HepG2 (cell line): ENCODE results near the gene BEAN1. TPM values are rescaled to one million over a fixed set of nuclear protein-coding genes. Genes with fewer than 3 reads are reported as not detected.

Experiments used
- ATAC-seq: fragments of 200-7000 bp; cut with Tn5 transposase; 3 replicates; pipeline ENCODE4 v1.9.1; 2020; ENCODE audit warnings: mild to moderate bottlenecking, moderate library complexity
- BruUV-seq: library from RNA; stranded (reverse); fragments of 400-500 nt; replicated peaks from 2 replicates; lab custom pipeline; 2021; lab: Mats Ljungman, UMichigan
- CTCF ChIA-PET: fragments of 300-600 bp; formaldehyde crosslinking; extraction: SDS; loops from one replicate; lab custom pipeline; 2021; ENCODE audit warnings: low total read pairs, inconsistent platforms, low intra/inter-chr PET ratio; lab: Yijun Ruan, JAX
- POLR2A ChIA-PET: fragments of 350-600 bp; sonication (Branson Sonifier 250); formaldehyde crosslinking; loops from one replicate; lab custom pipeline; 2020; ENCODE audit warnings: antibody characterized with exemption, inconsistent platforms; lab: Yijun Ruan, JAX
- DNase-seq: peaks from one replicate; pipeline ENCODE4 v3.0.0-alpha.2; 2015; ENCODE audit warnings: low spot score
- FAIRE-seq: peaks from 3 replicates; lab custom pipeline; 2011; peaks lifted over from hg19 to GRCh38; lab: Jason Lieb, UNC
- H2AFZ ChIP-seq: one replicate; pipeline ENCODE4 v1.6.1; 2011; ENCODE audit warnings: low read length, inconsistent platforms
- H3K27ac ChIP-seq: fragments of 300-600 bp; 3 replicates; pipeline ENCODE4 v1.8.0; 2011; ENCODE audit warnings: mixed run types, mild to moderate bottlenecking, mixed read lengths, low read length, inconsistent platforms; ENCODE audit not compliant: insufficient read depth; ENCODE audit errors: extremely low read length
- H3K27me3 ChIP-seq, 2 experiments: fragments of 200-600 bp in 1 of 2; 2 replicates in 1 of 2; 3 replicates in 1 of 2; pipeline versions ENCODE4 v1.6.0 to v1.8.0; 2011; ENCODE audit warnings: low read length in 2 of 2, mild to moderate bottlenecking in 2 of 2, moderate library complexity in 2 of 2, inconsistent platforms in 1 of 2; ENCODE audit not compliant: insufficient read depth in 2 of 2, control insufficient read depth in 1 of 2
- H3K36me3 ChIP-seq, 2 experiments: fragments of 200-600 bp in 1 of 2; replicated peaks in 1 of 2; 2 replicates in 1 of 2; 3 replicates in 1 of 2; pipeline versions ENCODE4 v1.5.1 to v1.8.0; 2011; ENCODE audit warnings: low read length in 2 of 2, inconsistent platforms in 1 of 2; ENCODE audit not compliant: insufficient read depth in 2 of 2, control insufficient read depth in 1 of 2
- H3K4me1 ChIP-seq: 2 replicates; pipeline ENCODE4 v1.5.1; 2012; ENCODE audit warnings: low read length, inconsistent platforms; ENCODE audit not compliant: insufficient read depth
- H3K4me2 ChIP-seq: 2 replicates; pipeline ENCODE4 v1.6.0; 2011; ENCODE audit warnings: low read depth, low read length, inconsistent platforms
- H3K4me3 ChIP-seq, 3 experiments: fragments of 200-600 bp in 1 of 3; sonication (generic), shearing (Covaris generic) in 1 of 3; replicated peaks in 1 of 3; 2 replicates each; pipeline ENCODE4 v1.5.1; 2011 to 2016; ENCODE audit warnings: low read length in 3 of 3, inconsistent platforms in 2 of 3, low read depth in 2 of 3, mild to moderate bottlenecking in 2 of 3, control low read depth in 1 of 3, mixed read lengths in 1 of 3; ENCODE audit not compliant: insufficient read depth in 1 of 3
- H3K79me2 ChIP-seq: one replicate; pipeline ENCODE4 v1.6.1; 2011; ENCODE audit warnings: low read length, inconsistent platforms; ENCODE audit not compliant: insufficient read depth
- H3K9ac ChIP-seq: 2 replicates; pipeline ENCODE4 v1.6.0; 2011; ENCODE audit warnings: mild to moderate bottlenecking, low read depth, low read length, inconsistent platforms; ENCODE audit not compliant: insufficient read depth
- H3K9me3 ChIP-seq: 2 replicates; pipeline ENCODE4 v1.5.1; 2012; ENCODE audit warnings: mild to moderate bottlenecking, low read length
- H4K20me1 ChIP-seq: 2 replicates; pipeline ENCODE4 v1.6.0; 2011; ENCODE audit warnings: inconsistent platforms, mild to moderate bottlenecking, low read length, moderate library complexity; ENCODE audit not compliant: insufficient read depth
- ATF7-NPFF ChIP-seq: sonication (generic); formaldehyde crosslinking; IDR thresholded peaks from 2 replicates; pipeline ENCODE4 v1.8.1; 2023; ENCODE audit warnings: mild to moderate bottlenecking, low read depth, missing genetic modification reagents, moderate library complexity
- BRD4 ChIP-seq: sonication (generic); formaldehyde crosslinking; IDR thresholded peaks from 2 replicates; pipeline ENCODE4 v1.4.0; 2020; ENCODE audit warnings: missing genetic modification reagents
- HDAC2 ChIP-seq: sonication (generic); formaldehyde crosslinking; IDR thresholded peaks from 2 replicates; pipeline ENCODE4 v1.4.0; 2020; ENCODE audit warnings: missing genetic modification reagents
- HMGXB4 ChIP-seq, 2 experiments: sonication (generic) in 1 of 2; formaldehyde crosslinking in 1 of 2; IDR thresholded peaks; 2 replicates each; pipeline versions ENCODE4 v1.4.0 to v1.6.1; 2018 to 2020; ENCODE audit warnings: missing genetic modification reagents in 2 of 2, borderline replicate concordance in 1 of 2, low read depth in 1 of 2, mild to moderate bottlenecking in 1 of 2, missing biosample characterization in 1 of 2
- HNF4A ChIP-seq: sonication (generic); formaldehyde crosslinking; IDR thresholded peaks from 2 replicates; pipeline ENCODE4 v1.4.0; 2020; ENCODE audit warnings: missing genetic modification reagents
- MED1 ChIP-seq: sonication (generic); formaldehyde crosslinking; IDR thresholded peaks from 2 replicates; pipeline ENCODE4 v1.4.0; 2020; ENCODE audit warnings: missing genetic modification reagents
- POLR2AphosphoS5 ChIP-seq: IDR thresholded peaks from 2 replicates; pipeline ENCODE4 v1.6.1; 2012; ENCODE audit warnings: low read depth, low read length
- RARA ChIP-seq: IDR thresholded peaks from 2 replicates; pipeline ENCODE4 v1.6.1; 2016; ENCODE audit warnings: missing genetic modification reagents, missing compliant biosample characterization
- SMAD1 ChIP-seq: sonication (generic); formaldehyde crosslinking; IDR thresholded peaks from 2 replicates; pipeline ENCODE4 v1.4.0; 2020; ENCODE audit warnings: missing genetic modification reagents, low read depth, mild to moderate bottlenecking, borderline replicate concordance
- ZFX ChIP-seq: sonication (generic); formaldehyde crosslinking; IDR thresholded peaks from 2 replicates; pipeline ENCODE4 v1.4.0; 2020; ENCODE audit warnings: mild to moderate bottlenecking, low read depth, missing genetic modification reagents, moderate library complexity
- ZMAT3 ChIP-seq: sonication (generic); formaldehyde crosslinking; conservative IDR thresholded peaks from 2 replicates; pipeline ENCODE4 v1.7.0; 2021; ENCODE audit warnings: missing genetic modification reagents
- ZMYM2 ChIP-seq: sonication (generic); formaldehyde crosslinking; IDR thresholded peaks from 2 replicates; pipeline ENCODE4 v1.8.0; 2022; ENCODE audit warnings: mild to moderate bottlenecking, missing genetic modification reagents
- ZNF687 ChIP-seq: sonication (generic); formaldehyde crosslinking; IDR thresholded peaks from 2 replicates; pipeline ENCODE4 v1.5.1; 2020; ENCODE audit warnings: mild to moderate bottlenecking, missing genetic modification reagents, moderate library complexity
- ZNF768 ChIP-seq: sonication (generic); formaldehyde crosslinking; IDR thresholded peaks from 2 replicates; pipeline ENCODE4 v1.4.0; 2020; ENCODE audit warnings: missing genetic modification reagents
- ZSCAN22 ChIP-seq: sonication (generic); formaldehyde crosslinking; IDR thresholded peaks from 2 replicates; pipeline ENCODE4 v1.4.0; 2020; ENCODE audit warnings: mild to moderate bottlenecking, missing genetic modification reagents
- WGBS: methylation state at CpG from one replicate; pipeline ENCODE4 v1.1.6; 2017; ENCODE audit warnings: low lambda C conversion rate; 5-methylcytosine and 5-hydroxymethylcytosine counted together
- in situ Hi-C: cut with HindIII; loops from 2 replicates; pipeline ENCODE4 v1.10.0; 2017; ENCODE audit warnings: low pct_unique_long_range_greater_than_20kb; ENCODE audit not compliant: extremely low pct_ligation_motif_present
- intact Hi-C: fragments of 100-400 bp; cut with micrococcal nuclease; formaldehyde crosslinking; loops from one replicate; pipeline ENCODE4 v1.10.0; 2022; ENCODE audit not compliant: unreplicated experiment
- polyA plus RNA-seq, 8 experiments: library from polyadenylated mRNA; depleted of rRNA in 3 of 8; stranded (reverse) in 7 of 8; unstranded in 1 of 8; fragments of >200 nt; fragmentation: Illumina TruSeq in 4 of 8; extraction: Trizol in 4 of 8; gene quantifications; 2 replicates each; pipeline versions ENCODE4 v1.2.1 to v1.2.3, GENCODE V29; 2011 to 2016; ENCODE audit warnings: low read depth in 4 of 8, missing spikeins in 1 of 8, mixed read lengths in 1 of 8; ENCODE audit not compliant: insufficient read depth in 1 of 8
- total RNA-seq, 5 experiments: library from RNA; depleted of rRNA; stranded (reverse); fragments of >200 nt; fragmentation: Illumina TruSeq; extraction: Trizol; gene quantifications; 2 replicates each; pipeline ENCODE4 v1.2.3, GENCODE V29; 2016; ENCODE audit warnings: low read depth in 1 of 5

The BEAN1 gene
- total and polyA plus RNA-seq, 2 of the 13 experiments (the other 11 are each of a cell fraction or from before 2014, with no cell fraction given): 0.53 to 1.4 TPM

- TF ChIP-seq ZFX (CRISPR knock-in tag): peak; percentile 14; the same call in 1 of the 2 replicates
- TF ChIP-seq HNF4A (CRISPR knock-in tag): peak; percentile 8; the same call in 1 of the 2 replicates
- peak; percentile 52; the same call in 1 of the 2 replicates for TF ChIP-seq RARA
- TF ChIP-seq ATF7-NPFF (CRISPR knock-in tag): 0 out of 2 replicates have a peak, but pooled peaks have one; percentile 40
- peak; percentile 34; the same call in 1 of the 2 replicates for TF ChIP-seq MED1
Measured at GRCh38 chr16:66514980-66515595, 88.0 kb downstream of the BEAN1 start (continued).

- no peaks in the 10 kb centered on the region for H3K79me2 ChIP-seq
- H3K9ac ChIP-seq: peak overlapping the region; percentile 43
- ATAC-seq (no peak), FAIRE-seq (no peak), DNase-seq (no peak)
- no TSS peak for BruUV-seq
- H3K27me3 ChIP-seq: no peaks in the 10 kb centered on the region
- H3K4me3 ChIP-seq: no peak overlapping the region
- peak overlapping the region; percentile 30; the same call in 1 of the 2 replicates for H3K4me2 ChIP-seq
- in situ Hi-C loops (no loop called here), intact Hi-C loops (loop anchor here (2.0 kb wide), 2 partner anchors 33 to 89 kb away; partner anchors contain the start of gene CMTM3)
- H2AFZ ChIP-seq: no peak overlapping the region
- peak overlapping the region; percentile 99 for H3K27ac ChIP-seq
- no peaks in the 10 kb centered on the region for H3K9me3 ChIP-seq
- ChIA-PET CTCF (no interaction called here), POLR2A (interaction anchor here (1.2 to 1.3 kb wide), 2 partner anchors 107 to 109 kb away, joined by 3 read pairs; no protein-coding TSS in a partner anchor)
- H3K4me1 ChIP-seq: peaks cover 66% of the 10 kb centered on the region
- peaks cover 5 to 8% of the 10 kb centered on the region in 2 experiments; a peak in 3 of 5 replicates for H3K36me3 ChIP-seq
- H4K20me1 ChIP-seq: no peaks in the 10 kb centered on the region
- WGBS: 84% methylated on average over 11 of the region's 12 CpGs
- TF ChIP-seq ZMYM2 (CRISPR knock-in tag) (no peak), ZSCAN22 (CRISPR knock-in tag) (no peak), ZMAT3 (CRISPR knock-in tag) (peak; percentile 7; the same call in 1 of the 2 replicates), POLR2AphosphoS5 (no peak), HDAC2 (peak; percentile 48; the same call in 1 of the 2 replicates), ZNF768 (peak; percentile 85; the same call in 1 of the 2 replicates), HMGXB4 (CRISPR knock-in tag; IDR thresholded peaks at IDR 0.05; ENCODE audit: borderline replicate concordance in 1 of 2, low read depth in 1 of 2) (0 out of 4 replicates have a peak, but pooled peaks of 1 of the 2 experiments have one; percentile 29), ZNF687 (peak; percentile 11; the same call in 1 of the 2 replicates), BRD4 (CRISPR knock-in tag) (0 out of 2 replicates have a peak, but pooled peaks have one; percentile 39), SMAD1 (CRISPR knock-in tag) (0 out of 2 replicates have a peak, but pooled peaks have one; percentile 57)
Measured at GRCh38 chr16:66515596-66516508, 88.8 kb downstream of the BEAN1 start.
